Activated gamma-delta T cell treated with Interleukin-2 at 50 U/mL for 16 hours (primary cell): ENCODE measurements around the gene G6PC1.
"Not testable (repeated sequence)": the region's sequence is repeated elsewhere in the genome, so short reads cannot be mapped to it uniquely, and the experiment has no call there.

ENCODE experiments used
- DNase-seq: peaks from one replicate; pipeline ENCODE4 v3.0.0-alpha.2; 2020

Gene G6PC1

GRCh38 chr17:42873932-42874695 lies 26.5 kb upstream of the G6PC1 start:
- DNase-seq = not testable (repeated sequence)

- no peak for DNase-seq
These were observed 23.6 kb upstream of the G6PC1 start for GRCh38 chr17:42877037-42877436.

GRCh38 chr17:42878123-42878880 lies 22.3 kb upstream of the G6PC1 start:
- no peak for DNase-seq

- DNase-seq = no peak
These were observed 21.5 kb upstream of the G6PC1 start for GRCh38 chr17:42878924-42879595.

- DNase-seq = no peak
These were observed 21.0 kb upstream of the G6PC1 start for GRCh38 chr17:42879596-42879985.

DNA sequence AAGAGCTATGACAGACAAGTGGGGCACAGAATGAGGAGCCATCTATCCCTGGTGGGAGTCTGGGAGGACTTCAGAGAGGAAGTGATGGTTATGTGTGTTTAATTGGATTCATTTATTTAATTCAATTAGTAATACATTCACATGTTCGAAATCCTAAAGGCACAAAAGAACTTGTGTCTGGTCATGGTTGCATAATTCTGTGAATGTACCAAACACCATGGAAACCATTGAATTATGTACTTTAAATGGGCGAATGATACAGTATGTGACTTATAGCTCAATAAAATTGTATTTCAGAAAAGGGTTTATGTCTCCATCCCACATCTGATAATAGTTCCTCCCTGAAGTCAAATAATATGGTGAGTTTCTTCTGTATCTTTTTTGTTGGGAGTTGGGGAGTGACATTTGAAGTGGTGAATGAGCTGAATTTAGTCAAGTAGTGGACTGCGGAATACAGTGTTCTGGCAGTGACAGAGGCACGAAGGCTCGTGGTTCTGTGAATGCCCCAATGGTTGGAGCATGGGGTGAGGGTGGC lies 19.8 kb upstream of the G6PC1 start:
- no peak for DNase-seq

DNA sequence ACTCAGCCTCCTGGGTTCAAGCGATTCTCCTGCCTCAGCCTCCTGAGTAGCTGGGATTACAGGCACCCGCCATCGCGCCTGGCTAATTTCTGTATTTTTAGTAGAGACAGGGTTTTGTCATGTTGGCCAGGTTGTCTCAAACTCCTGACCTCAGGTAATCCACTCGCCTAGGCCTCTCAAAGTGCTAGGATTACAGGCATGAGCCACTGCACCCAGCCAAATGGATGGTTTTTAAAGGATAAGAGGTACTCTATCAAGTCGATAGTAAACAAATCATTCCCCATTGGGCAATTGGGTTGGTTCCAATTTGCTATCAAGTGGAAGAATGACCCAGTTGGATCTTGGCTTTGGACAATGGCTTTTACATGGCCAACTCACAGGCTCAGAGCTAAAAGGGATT lies 18.9 kb upstream of the G6PC1 start:
- DNase-seq = not testable (repeated sequence)

DNA sequence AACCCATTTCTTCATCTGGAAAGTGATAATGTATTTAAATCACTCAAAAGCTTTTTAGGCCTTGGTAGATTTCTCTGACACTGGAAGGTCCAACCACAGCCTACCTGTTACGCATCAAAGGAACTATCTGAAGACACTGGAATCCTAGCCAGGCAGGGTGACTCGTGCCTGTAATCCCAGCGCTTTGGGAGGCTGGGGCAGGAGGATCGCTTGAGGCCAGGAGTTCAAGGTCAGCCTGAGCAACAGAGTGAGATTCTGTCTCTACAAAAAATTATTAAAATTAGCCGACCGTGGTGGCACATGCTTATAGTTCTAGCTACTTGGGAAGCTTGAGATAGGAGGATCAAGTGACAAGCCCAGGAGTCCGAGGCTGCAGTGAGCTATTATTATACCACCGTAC lies 18.4 kb upstream of the G6PC1 start:
- DNase-seq = no peak

DNA sequence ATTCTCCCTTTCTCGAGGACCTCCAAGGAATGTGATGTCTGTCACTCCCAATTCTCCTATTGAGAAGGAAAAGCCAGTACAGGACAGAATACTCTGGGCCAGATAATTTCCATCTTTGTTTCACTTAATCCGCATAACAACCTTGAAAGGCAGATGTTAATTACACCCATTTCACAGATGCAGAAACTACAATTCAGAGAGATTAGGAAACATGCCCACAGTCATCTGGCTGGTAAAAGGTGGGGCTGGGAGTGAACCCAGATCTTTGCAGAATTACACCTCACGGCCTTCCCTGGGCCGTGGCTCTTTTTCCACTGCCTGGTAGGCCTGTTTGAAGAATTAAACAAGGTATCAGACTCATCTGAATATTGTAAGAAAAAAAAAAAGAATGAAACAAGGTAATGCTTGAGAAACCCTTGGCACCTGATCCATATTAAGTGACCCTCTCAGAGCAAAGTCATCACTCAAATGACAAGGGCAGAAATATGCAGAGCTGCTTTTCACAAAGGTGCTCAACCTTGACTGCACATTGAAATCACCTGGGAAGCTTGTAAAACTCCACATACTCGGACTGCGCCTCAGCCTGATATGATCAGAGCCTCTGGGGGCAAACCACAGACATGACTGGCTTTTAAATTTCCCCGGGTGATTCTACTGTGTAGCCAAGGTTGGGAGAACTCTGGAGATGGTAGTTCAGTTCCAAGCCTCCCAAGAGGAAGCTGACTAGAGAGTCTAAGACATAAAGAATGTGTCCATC lies 16.6 kb upstream of the G6PC1 start:
- DNase-seq = no peak

- DNase-seq = not testable (repeated sequence)
These were observed 14.8 kb upstream of the G6PC1 start for GRCh38 chr17:42885806-42886205.

- DNase-seq = no peak
These were observed 14.1 kb upstream of the G6PC1 start for GRCh38 chr17:42886283-42887176.

GRCh38 chr17:42889809-42890208 lies 10.8 kb upstream of the G6PC1 start:
- no peak for DNase-seq

- no peak for DNase-seq
These were observed 9.0 kb upstream of the G6PC1 start for GRCh38 chr17:42891539-42892152.

GRCh38 chr17:42893359-42893758 lies 7.2 kb upstream of the G6PC1 start:
- DNase-seq = no peak

DNA sequence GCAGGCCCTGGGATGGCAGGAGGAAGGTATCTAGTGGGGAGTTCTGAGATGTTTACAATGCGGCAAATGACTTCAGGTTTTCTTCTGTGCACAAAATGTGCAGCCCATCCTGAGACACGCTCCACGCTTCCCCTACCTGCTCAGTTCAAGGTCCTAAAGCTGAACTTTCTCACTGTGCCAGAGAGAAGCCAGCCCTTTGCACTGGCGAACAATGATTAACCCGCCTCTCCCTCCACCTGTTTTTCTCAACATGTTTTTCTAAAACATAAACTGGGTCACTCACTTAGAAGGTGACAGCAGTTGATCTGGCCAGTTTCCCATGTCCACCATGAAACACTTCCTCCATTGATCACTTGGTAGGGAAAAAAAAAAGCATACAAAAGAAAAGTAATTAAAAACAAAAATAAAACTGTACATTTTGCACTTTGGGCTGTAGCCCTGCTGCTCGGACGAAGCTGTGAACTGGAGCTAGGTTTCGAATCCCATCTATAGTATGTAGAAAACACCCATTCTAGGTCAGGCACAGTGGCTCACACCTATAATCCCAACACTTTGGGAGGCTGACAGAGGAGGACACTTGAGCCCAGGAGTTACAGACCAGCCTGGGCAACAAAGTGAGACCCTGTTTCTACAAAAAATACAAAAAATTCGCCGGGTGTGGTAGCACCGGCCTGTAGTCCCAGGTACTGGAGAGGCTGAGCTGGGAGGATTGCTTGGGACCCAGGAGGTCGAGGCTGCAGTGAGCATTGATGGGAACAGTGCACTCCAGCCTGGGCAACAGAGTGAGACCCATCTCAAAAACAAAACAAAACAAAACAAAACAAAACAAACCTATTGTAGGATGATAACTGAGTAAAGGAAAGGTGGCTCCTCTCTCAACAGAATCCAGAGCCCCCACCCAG lies 6.1 kb upstream of the G6PC1 start:
- no peak for DNase-seq

DNA sequence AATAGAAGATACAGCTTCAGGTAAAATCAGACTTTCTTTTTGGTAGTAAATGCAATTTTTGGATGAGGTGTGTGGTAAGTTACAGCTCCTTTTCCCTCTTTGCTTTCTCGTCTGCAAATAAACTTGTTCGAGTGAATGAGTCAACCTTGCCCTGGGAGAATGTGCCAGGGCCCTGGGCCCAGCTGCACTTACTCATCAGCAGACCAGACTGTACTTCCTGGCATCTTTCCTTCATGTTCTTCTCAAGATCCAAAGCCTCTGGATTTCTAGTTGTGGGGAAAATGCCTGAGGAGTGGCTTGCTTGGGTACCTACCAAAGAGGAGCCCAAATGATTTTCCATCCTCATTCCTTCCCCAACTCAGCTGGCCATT lies 5.4 kb upstream of the G6PC1 start:
- DNase-seq = no peak

DNA sequence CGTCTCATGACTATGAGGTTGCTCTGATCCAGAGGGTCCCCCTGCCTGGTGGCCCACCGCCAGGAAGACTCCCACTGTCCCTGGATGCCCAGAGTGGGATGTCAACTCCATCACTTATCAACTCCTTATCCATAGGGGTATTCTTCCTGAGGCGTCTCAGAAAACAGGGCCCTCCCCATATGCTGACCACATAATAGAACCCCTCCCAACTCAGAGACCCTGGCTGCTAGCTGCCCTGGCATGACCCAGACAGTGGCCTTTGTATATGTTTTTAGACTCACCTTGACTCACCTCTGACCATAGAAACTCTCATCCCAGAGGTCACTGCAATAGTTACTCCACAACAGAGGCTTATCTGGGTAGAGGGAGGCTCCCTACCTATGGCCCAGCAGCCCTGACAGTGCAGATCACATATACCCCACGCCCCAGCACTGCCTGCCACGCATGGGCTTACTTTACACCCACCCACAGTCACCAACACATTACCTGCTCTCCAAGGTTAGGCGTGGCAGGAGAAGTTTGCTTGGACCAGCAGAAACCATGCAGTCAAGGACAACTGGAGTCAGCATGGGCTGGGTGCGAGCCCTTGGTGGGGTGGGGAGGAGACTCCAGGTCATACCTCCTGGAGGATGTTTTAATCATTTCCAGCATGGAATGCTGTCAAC lies 2.3 kb upstream of the G6PC1 start:
- no peak for DNase-seq

GRCh38 chr17:42899981-42900380 lies 618 bp upstream of the G6PC1 start:
- not testable (repeated sequence) for DNase-seq

DNA sequence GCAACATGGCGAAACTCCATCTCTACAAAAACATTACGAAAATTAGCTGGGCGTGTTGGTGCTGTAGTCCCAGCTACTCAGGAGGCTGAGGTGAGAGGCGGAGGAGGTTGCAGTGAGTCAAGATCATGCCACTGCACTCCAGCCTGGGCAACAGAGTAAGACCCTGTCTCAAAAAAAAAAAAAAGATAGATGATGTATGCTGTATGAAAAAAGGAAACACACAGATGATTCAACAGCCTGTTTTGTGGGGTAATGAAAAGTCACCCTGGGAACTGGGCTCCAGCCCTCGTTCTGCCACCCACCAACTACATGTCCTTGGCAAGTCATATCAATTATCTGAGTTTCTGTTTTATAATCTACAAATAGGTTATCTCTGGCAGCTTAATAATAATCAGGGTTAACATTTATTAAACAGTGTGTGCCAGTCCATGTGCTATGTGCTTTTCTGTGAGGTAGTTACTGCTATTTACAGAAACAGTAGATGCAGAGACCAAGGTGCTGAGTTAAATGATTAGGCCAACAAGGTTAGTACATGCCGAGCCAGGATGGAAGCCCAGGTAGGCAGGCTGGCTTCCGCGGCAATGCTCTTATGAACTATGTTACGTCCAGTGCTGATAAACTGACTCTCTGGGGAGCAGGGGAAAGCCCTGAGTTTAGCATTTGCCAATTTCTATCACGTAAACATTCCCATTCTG lies 1.1 kb downstream of the G6PC1 start:
- no peak for DNase-seq
